GM19455 (cell line): ENCODE data around the gene ZNF362.

Experiments used
- ATAC-seq: cut with Tn5 transposase; IDR thresholded peaks from one replicate; pipeline ENCODE4 v1.9.1; 2021; ENCODE audit not compliant: unreplicated experiment

ZNF362 gene

DNA sequence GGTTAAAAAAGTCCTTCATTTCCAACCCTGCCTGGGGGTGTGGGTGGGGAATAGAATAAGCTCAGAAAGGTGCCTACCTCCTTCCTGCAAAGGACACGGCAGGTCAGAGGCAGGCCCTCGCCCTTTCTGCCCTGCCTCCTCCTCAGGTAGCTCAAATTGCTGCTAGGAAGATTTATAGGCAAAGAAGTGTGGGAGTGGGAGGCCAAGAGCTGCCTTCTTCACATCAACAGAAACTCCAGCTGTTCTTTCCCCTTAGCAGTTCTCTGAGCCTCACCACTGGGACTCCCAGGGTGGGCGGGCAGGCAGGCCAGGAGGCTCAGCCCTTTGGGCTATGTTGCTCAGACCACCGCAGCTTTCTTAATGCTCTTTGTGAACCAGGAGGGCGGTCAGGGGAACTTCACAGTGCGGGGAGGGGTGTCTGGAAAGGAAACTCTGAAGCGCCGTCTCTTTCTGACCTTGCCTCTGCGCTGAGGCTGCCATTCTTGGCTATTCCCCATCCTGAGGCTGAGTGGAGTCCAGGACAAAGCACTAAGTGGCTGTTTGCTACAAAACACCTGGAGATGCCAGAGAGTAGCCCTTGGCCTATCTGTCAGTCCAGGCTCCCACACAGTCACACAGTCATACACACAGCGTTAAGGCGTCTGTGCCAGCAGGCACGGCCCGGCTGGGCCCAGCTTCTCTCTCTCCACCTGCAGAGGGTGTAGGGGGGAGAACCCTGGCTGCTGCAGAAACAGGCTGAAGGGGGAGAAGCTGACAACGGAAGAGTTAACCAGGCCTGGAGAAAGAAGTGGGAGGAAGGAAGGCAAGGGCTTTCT, 67.6 kb downstream of the ZNF362 start:
- no peak for ATAC-seq

- no peak for ATAC-seq
Measured at GRCh38 chr1:33324677-33325575, 68.6 kb downstream of the ZNF362 start.

DNA sequence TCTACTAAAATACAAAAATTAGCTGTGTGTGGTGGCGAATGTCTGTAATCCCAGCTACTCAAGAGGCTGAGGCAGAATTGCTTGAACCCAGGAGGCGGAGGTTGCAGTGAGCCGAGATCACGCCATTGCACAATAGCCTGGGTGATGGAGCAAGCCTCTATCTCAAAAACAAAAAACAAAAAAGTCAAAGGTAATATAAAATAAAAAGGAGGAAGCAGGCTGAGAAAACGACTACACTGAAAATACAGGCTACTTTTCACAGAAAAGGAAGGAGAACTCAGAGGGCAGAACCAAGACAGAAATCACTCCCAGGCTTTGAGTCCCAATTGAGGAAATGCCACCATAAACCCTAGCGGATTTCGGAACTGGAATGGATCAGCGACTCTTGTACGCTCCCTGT, 70.5 kb downstream of the ZNF362 start:
- no peak for ATAC-seq

DNA sequence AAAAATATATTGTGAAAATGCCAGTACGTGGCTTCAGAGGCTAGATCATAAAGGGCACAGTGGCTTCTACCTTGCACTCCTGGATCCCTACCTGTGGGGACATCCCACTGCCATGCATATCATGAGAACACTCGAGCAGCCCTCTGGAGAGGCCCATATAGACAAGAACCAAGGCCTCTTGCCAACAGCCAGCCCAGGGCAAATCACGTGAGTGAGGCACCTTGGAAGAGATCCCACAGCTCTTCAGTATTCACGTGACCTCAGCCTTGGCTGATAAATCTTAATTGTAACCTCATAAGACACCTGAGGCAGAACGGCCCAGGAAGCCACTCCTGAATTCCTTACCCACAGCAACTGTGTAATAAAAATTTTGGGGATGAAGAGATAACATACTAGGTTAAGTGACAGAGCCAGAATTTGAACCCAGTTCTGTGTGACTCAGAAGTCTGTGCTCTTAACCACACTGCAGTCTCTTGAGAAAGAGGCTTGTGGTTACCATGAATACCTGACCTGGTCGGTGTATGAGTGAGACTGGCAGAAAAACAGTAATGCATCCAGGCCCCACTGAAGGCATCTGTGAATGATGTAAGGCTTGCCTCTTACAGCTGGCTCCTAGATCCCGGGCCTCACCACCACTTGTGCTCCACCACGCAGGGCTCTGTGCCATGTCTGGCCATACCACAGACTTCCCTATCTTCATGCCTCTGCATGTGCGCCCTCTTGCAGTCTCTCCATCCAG, 71.5 kb downstream of the ZNF362 start:
- no peak for ATAC-seq

- no peak for ATAC-seq
Measured at GRCh38 chr1:33328817-33329216, 72.5 kb downstream of the ZNF362 start.

DNA sequence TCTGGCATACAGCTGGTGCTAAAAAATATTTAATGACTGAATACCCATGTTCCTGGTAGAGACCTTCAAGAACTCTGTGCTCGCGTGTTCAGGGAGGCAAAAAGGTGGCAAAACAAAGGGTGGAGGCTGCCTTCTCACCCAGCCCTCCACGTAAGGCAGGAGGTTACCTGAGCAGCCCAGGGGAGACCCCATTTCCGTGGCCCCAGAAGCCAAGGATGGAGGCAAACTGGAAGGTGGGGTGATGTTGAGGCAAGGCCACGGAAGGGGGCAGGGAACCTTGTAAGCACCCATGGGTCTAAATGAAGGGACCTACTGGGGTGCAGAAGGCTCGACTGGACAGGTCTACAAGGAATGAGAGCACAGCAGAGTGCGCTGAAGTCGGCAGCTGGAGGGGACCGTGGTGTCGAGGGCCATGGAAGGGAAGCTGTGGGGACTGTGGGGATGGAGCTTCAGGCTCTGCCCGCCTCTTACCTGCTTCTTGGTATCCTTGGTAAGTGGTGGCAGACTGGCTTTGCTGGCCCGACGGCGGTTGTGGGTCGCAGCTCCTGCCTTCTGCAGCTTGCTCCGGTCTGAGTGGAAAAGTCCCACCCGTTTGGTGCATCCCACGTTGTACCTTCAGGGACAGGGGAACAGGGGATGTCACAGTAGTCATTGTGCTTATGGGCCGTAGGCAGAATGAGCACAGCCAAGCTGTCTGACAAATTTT, 73.5 kb downstream of the ZNF362 start:
- ATAC-seq, result no peak

DNA sequence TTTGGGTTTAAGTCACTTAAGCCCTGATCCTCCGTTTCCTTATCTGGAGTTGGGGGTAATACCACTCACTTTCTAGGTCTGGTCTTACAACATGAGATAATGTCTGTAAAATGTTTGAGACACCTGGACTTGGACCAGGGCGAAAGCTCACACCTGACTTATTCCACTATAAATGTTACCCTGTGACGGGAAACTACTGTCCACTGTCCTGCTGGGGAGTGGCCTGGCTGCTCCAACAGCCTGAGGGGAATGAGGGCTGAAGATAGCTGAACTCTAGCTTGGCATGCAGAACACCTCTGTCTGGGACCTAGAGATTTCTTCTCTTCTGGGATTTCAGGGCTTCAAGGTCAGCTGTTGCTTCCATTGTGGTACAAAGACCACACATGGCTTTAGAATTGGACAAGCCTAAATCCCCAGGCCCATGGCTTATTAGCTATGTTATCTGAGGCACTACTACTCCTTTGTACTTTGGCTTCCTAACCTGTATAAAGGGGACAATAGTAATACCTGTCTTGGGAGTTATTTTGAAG, 74.1 kb downstream of the ZNF362 start:
- no peak for ATAC-seq

DNA sequence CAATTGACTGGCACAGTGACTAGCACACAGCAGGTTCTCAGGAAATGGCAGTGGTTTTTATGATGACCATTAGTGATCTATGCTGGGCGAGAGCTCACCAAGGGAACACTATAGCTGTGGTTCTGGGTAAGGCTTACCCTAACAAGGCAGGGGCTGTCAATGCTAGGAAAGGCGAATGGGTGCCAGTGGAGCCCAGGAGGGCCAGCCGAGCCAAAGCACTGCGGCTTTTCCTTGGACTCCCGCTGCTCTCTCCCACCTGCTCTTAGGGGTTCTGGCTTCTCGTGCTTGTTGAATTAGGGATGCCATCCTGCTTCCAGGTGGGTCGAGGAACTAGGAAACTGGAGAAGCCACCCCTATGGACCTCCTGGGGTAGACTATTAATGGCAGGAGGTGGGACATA, 74.6 kb downstream of the ZNF362 start:
- no peak for ATAC-seq

GRCh38 chr1:33331444-33332356, 75.4 kb downstream of the ZNF362 start:
- ATAC-seq, result no peak

GRCh38 chr1:33332357-33332789, 76.1 kb downstream of the ZNF362 start:
- no peak for ATAC-seq

DNA sequence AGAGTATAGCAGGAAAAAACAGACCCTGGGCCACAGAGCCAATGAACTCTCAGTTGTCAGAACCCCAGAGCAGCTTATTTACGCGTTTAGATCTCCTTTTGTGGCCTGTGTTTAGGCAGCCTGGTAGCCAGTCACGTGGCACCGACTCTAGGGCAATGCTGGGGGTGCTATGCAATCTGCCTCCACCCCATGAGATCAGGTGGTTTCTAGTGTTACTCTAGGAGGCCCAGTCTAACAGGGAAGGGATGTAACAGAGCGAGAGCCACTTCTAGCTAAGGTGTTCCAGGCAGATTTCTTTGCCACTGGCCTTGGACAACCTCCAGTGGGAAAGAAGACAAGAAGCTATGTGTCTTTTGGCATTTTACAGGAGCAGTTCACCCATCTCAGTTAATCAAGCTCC, 76.6 kb downstream of the ZNF362 start:
- no peak for ATAC-seq

DNA sequence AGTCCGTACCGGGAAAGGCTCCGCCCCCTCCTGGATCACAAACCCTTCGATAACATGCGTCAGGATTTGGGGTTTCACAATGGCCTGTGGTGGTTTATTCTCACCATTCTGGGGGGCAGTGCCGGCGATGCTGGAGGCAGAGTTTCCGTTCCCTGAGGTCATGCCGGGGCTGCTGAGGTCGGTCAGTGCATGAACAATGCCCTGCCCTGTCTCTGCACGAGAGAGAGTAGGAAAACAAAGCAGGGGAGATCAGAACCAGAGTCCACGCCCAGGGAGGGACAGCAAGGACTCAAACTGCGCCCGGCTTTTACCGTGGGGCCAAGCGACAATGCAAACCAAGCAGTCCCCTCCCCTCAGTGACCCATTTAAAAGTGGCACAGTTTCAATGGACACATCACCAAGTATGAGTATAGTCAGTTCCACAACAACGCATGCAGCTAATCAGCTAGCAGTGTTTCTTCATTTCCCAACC, 77.8 kb downstream of the ZNF362 start:
- ATAC-seq, result no peak

- no peak for ATAC-seq
Measured at GRCh38 chr1:33335020-33335419, 78.7 kb downstream of the ZNF362 start.

- ATAC-seq, result no peak
Measured at GRCh38 chr1:33336580-33336979, 80.3 kb downstream of the ZNF362 start.

DNA sequence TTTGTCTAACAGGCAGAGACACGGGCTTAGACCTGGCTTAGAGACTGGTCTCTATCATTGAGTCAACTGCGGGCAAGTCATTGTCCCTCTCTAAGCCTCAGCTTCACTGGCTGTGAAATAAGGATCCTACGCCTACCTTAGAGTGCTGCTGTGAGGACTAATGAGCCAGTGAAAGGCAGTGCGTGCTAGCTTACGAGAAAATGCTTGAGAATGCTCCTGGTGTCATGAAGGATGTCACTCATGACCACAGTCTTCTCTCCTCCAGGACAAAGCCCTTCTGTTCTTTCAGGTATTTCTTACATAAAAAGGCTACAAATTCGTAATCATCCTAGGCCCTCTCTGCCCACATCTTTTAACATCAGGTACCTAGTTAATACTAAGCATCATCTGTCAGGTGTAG, 81.1 kb downstream of the ZNF362 start:
- no peak for ATAC-seq

- no peak for ATAC-seq
Measured at GRCh38 chr1:33338048-33338439, 81.8 kb downstream of the ZNF362 start.

- no peak for ATAC-seq
Measured at GRCh38 chr1:33338440-33339211, 82.3 kb downstream of the ZNF362 start.

- no peak for ATAC-seq
Measured at GRCh38 chr1:33339413-33339812, 83.1 kb downstream of the ZNF362 start.

GRCh38 chr1:33341190-33341589, 84.9 kb downstream of the ZNF362 start:
- ATAC-seq, result no peak
